Liver (tissue), 9 donors: ENCODE measurements around the gene CHRNE. TPM values are rescaled to one million over a fixed set of nuclear protein-coding genes. Genes with fewer than 3 reads are reported as not detected.

Source experiments
- DNase-seq: peaks from one replicate; pipeline ENCODE4 v3.0.0-alpha.2; 2017; ENCODE audit warnings: low spot score
- H3K27ac ChIP-seq, 2 donors: one replicate each; pipeline ENCODE4 v1.7.0; 2013; ENCODE audit warnings: inconsistent platforms in 2 of 2, low read length in 2 of 2, control low read depth in 1 of 2, low read depth in 1 of 2, mild to moderate bottlenecking in 1 of 2
- H3K27me3 ChIP-seq, 4 donors: one replicate each; pipeline versions ENCODE4 v1.6.1 to v1.7.0; 2013; ENCODE audit warnings: low read length in 3 of 4, inconsistent platforms in 1 of 4, mild to moderate bottlenecking in 1 of 4, moderate library complexity in 1 of 4; ENCODE audit not compliant: control insufficient read depth in 4 of 4, insufficient read depth in 4 of 4
- H3K36me3 ChIP-seq, 4 donors: one replicate each; pipeline versions ENCODE4 v1.6.1 to v1.7.0; 2013; ENCODE audit warnings: low read length in 3 of 4, mild to moderate bottlenecking in 3 of 4, low read depth in 1 of 4, moderate library complexity in 1 of 4; ENCODE audit not compliant: control insufficient read depth in 4 of 4, insufficient read depth in 3 of 4
- H3K4me1 ChIP-seq, 4 donors: one replicate each; pipeline versions ENCODE4 v1.6.1 to v1.7.0; 2013; ENCODE audit warnings: low read length in 3 of 4, mild to moderate bottlenecking in 3 of 4, moderate library complexity in 1 of 4; ENCODE audit not compliant: control insufficient read depth in 4 of 4, insufficient read depth in 4 of 4
- H3K4me3 ChIP-seq, 3 donors: one replicate each; pipeline versions ENCODE4 v1.6.1 to v1.7.0; 2013; ENCODE audit warnings: low read length in 3 of 3, control low read depth in 1 of 3, low read depth in 1 of 3, mild to moderate bottlenecking in 1 of 3
- H3K9ac ChIP-seq, 2 donors: one replicate each; pipeline ENCODE4 v1.7.0; 2013; ENCODE audit warnings: low read length in 2 of 2, mild to moderate bottlenecking in 2 of 2, moderate library complexity in 2 of 2, control low read depth in 1 of 2, low read depth in 1 of 2
- H3K9me3 ChIP-seq, 4 donors: one replicate each; pipeline versions ENCODE4 v1.6.1 to v1.7.0; 2013; ENCODE audit warnings: low read length in 3 of 4; ENCODE audit not compliant: control insufficient read depth in 4 of 4
- EGR1 ChIP-seq, 2 donors: IDR thresholded peaks; 2 replicates each; pipeline ENCODE4 v1.6.1; 2016 to 2018; ENCODE audit warnings: antibody characterized with exemption in 2 of 2, low read depth in 2 of 2
- FOXA2 ChIP-seq: IDR thresholded peaks from 2 replicates; pipeline ENCODE4 v1.6.1; 2016; ENCODE audit warnings: antibody characterized with exemption
- GABPA ChIP-seq, 2 donors: IDR thresholded peaks in 1 of 2; conservative IDR thresholded peaks in 1 of 2; 2 replicates each; pipeline ENCODE4 v1.6.1; 2016; ENCODE audit warnings: antibody characterized with exemption in 2 of 2, mild to moderate bottlenecking in 1 of 2, moderate library complexity in 1 of 2
- HNF4A ChIP-seq, 2 donors: conservative IDR thresholded peaks; 2 replicates each; pipeline ENCODE4 v1.6.1; 2016; ENCODE audit warnings: antibody characterized with exemption in 2 of 2, mild to moderate bottlenecking in 2 of 2
- HNF4G ChIP-seq: IDR thresholded peaks from 2 replicates; pipeline ENCODE4 v1.6.1; 2016; ENCODE audit warnings: antibody characterized with exemption
- NR2F2 ChIP-seq: IDR thresholded peaks from 2 replicates; pipeline ENCODE4 v1.6.1; 2016; ENCODE audit warnings: antibody characterized with exemption
- RAD21 ChIP-seq, 2 donors: IDR thresholded peaks; 2 replicates each; pipeline ENCODE4 v1.6.1; 2016; ENCODE audit warnings: antibody characterized with exemption in 2 of 2, mild to moderate bottlenecking in 2 of 2
- RXRA ChIP-seq, 2 donors: IDR thresholded peaks; 2 replicates each; pipeline ENCODE4 v1.6.1; 2017 to 2018; ENCODE audit warnings: antibody characterized with exemption in 2 of 2, mild to moderate bottlenecking in 1 of 2
- TAF1 ChIP-seq: conservative IDR thresholded peaks from 2 replicates; pipeline ENCODE4 v1.6.1; 2016; ENCODE audit warnings: antibody characterized with exemption, mild to moderate bottlenecking
- polyA plus RNA-seq, 2 donors: library from polyadenylated mRNA; stranded (reverse) in 1 of 2; unstranded in 1 of 2; fragments of 200-250 nt in 1 of 2; fragments of >200 nt in 1 of 2; fragmentation: Nextera tagmentation in 1 of 2; extraction: Ambion mirVana in 1 of 2; gene quantifications; one replicate each; pipeline versions ENCODE4 v1.2.1 to v1.2.3, GENCODE V29; 2013 to 2015
- total RNA-seq, 2 donors: library from RNA; depleted of rRNA; stranded (reverse); fragments of >200 nt; gene quantifications; one replicate each; pipeline ENCODE4 v1.2.3, GENCODE V29; 2014
- TF ChIP-seq, protein P1 (sequence below): fragments of 150-350 bp; IDR thresholded peaks from 2 replicates; pipeline ENCODE4 v1.5.1; 2017; ENCODE audit warnings: improper control_type of control experiment, low read depth, low read length; ENCODE audit not compliant: missing input control
- TF ChIP-seq, protein P2 (sequence below): IDR thresholded peaks from 2 replicates; pipeline ENCODE4 v1.6.1; 2016; ENCODE audit warnings: antibody characterized with exemption
- TF ChIP-seq, protein P3 (sequence below): IDR thresholded peaks from 2 replicates; pipeline ENCODE4 v1.6.1; 2016; ENCODE audit warnings: antibody characterized with exemption
- TF ChIP-seq, protein P4 (sequence below): IDR thresholded peaks from 2 replicates; pipeline ENCODE4 v1.6.1; 2016; ENCODE audit warnings: antibody characterized with exemption, mild to moderate bottlenecking
- TF ChIP-seq, protein P5 (sequence below): IDR thresholded peaks from 2 replicates; pipeline ENCODE4 v1.6.1; 2016; ENCODE audit warnings: antibody characterized with exemption
- donor health status: healthy.
- donor health status: healthy.
- donor health status: healthy.
- donor health status: healthy.
- donor health status: healthy.

Gene CHRNE
- total and polyA plus RNA-seq, 4 donors: 0.19 to 3.1 (median 0.65) TPM

DNA sequence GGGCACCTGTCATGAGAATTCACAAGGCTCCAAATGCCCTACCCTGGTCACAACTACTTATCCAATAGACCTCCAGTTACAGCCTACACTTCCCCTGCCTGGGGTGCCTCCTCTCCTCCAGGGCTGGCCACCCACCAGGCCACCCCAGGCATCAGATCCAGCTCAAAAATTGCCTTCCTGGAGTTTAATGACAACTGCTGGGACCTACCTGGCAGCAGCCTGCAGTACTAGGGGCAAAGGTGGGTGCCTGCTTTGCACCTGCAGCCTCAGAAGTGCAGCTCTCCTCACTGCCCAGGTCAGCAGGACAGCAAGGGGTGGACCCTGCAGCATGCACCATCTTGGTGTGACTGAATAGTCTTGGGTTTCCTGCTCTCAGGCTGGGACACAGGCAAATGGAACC lies 32.8 kb upstream of the CHRNE start:
- no peaks in the 10 kb centered on the region for H3K9me3 ChIP-seq
- TF ChIP-seq NR2F2 (no peak), FOXA2 (no peak), EGR1 (IDR thresholded peaks at IDR 0.05; ENCODE audit: low read depth in 2 of 2) (no peak), RXRA (IDR thresholded peaks at IDR 0.05) (no peak), GABPA (IDR thresholded peaks at IDR 0.05 in 1 of 2, conservative IDR thresholded peaks at IDR 0.05 in 1 of 2) (no peak), HNF4A (conservative IDR thresholded peaks at IDR 0.05) (no peak), TAF1 (no peak), RAD21 (IDR thresholded peaks at IDR 0.05) (no peak), HNF4G (no peak)
- TF ChIP-seq, protein P1, sequence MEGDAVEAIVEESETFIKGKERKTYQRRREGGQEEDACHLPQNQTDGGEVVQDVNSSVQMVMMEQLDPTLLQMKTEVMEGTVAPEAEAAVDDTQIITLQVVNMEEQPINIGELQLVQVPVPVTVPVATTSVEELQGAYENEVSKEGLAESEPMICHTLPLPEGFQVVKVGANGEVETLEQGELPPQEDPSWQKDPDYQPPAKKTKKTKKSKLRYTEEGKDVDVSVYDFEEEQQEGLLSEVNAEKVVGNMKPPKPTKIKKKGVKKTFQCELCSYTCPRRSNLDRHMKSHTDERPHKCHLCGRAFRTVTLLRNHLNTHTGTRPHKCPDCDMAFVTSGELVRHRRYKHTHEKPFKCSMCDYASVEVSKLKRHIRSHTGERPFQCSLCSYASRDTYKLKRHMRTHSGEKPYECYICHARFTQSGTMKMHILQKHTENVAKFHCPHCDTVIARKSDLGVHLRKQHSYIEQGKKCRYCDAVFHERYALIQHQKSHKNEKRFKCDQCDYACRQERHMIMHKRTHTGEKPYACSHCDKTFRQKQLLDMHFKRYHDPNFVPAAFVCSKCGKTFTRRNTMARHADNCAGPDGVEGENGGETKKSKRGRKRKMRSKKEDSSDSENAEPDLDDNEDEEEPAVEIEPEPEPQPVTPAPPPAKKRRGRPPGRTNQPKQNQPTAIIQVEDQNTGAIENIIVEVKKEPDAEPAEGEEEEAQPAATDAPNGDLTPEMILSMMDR: no peak
- TF ChIP-seq, protein P2, sequence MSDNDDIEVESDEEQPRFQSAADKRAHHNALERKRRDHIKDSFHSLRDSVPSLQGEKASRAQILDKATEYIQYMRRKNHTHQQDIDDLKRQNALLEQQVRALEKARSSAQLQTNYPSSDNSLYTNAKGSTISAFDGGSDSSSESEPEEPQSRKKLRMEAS: no peak
- TF ChIP-seq, protein P3, sequence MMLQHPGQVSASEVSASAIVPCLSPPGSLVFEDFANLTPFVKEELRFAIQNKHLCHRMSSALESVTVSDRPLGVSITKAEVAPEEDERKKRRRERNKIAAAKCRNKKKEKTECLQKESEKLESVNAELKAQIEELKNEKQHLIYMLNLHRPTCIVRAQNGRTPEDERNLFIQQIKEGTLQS: no peak
- TF ChIP-seq, protein P4, sequence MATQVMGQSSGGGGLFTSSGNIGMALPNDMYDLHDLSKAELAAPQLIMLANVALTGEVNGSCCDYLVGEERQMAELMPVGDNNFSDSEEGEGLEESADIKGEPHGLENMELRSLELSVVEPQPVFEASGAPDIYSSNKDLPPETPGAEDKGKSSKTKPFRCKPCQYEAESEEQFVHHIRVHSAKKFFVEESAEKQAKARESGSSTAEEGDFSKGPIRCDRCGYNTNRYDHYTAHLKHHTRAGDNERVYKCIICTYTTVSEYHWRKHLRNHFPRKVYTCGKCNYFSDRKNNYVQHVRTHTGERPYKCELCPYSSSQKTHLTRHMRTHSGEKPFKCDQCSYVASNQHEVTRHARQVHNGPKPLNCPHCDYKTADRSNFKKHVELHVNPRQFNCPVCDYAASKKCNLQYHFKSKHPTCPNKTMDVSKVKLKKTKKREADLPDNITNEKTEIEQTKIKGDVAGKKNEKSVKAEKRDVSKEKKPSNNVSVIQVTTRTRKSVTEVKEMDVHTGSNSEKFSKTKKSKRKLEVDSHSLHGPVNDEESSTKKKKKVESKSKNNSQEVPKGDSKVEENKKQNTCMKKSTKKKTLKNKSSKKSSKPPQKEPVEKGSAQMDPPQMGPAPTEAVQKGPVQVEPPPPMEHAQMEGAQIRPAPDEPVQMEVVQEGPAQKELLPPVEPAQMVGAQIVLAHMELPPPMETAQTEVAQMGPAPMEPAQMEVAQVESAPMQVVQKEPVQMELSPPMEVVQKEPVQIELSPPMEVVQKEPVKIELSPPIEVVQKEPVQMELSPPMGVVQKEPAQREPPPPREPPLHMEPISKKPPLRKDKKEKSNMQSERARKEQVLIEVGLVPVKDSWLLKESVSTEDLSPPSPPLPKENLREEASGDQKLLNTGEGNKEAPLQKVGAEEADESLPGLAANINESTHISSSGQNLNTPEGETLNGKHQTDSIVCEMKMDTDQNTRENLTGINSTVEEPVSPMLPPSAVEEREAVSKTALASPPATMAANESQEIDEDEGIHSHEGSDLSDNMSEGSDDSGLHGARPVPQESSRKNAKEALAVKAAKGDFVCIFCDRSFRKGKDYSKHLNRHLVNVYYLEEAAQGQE: no peak
- TF ChIP-seq, protein P5, sequence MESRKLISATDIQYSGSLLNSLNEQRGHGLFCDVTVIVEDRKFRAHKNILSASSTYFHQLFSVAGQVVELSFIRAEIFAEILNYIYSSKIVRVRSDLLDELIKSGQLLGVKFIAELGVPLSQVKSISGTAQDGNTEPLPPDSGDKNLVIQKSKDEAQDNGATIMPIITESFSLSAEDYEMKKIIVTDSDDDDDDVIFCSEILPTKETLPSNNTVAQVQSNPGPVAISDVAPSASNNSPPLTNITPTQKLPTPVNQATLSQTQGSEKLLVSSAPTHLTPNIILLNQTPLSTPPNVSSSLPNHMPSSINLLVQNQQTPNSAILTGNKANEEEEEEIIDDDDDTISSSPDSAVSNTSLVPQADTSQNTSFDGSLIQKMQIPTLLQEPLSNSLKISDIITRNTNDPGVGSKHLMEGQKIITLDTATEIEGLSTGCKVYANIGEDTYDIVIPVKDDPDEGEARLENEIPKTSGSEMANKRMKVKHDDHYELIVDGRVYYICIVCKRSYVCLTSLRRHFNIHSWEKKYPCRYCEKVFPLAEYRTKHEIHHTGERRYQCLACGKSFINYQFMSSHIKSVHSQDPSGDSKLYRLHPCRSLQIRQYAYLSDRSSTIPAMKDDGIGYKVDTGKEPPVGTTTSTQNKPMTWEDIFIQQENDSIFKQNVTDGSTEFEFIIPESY: no peak
- no peak overlapping the region for H3K9ac ChIP-seq
- H3K4me1 ChIP-seq: peaks cover 8 to 29% (median 18%) of the 10 kb centered on the region in 4 donors
- H3K4me3 ChIP-seq: no peak overlapping the region
- H3K27ac ChIP-seq: no peak overlapping the region
- no peaks in the 10 kb centered on the region for H3K27me3 ChIP-seq
- DNase-seq: no peak
- H3K36me3 ChIP-seq: peaks cover 1 to 15% (median 7%) of the 10 kb centered on the region in 4 donors
